Measurements from ENCODE around the gene VSTM2L. TPM values are rescaled to one million over a fixed set of nuclear protein-coding genes. Genes with fewer than 3 reads are reported as not detected.
A peak's percentile ranks its signal among the peaks of the same experiment; 100 is the strongest.

Gene VSTM2L
- polyA plus RNA-seq, 1 donor from 2014 or later, result not detected

DNA sequence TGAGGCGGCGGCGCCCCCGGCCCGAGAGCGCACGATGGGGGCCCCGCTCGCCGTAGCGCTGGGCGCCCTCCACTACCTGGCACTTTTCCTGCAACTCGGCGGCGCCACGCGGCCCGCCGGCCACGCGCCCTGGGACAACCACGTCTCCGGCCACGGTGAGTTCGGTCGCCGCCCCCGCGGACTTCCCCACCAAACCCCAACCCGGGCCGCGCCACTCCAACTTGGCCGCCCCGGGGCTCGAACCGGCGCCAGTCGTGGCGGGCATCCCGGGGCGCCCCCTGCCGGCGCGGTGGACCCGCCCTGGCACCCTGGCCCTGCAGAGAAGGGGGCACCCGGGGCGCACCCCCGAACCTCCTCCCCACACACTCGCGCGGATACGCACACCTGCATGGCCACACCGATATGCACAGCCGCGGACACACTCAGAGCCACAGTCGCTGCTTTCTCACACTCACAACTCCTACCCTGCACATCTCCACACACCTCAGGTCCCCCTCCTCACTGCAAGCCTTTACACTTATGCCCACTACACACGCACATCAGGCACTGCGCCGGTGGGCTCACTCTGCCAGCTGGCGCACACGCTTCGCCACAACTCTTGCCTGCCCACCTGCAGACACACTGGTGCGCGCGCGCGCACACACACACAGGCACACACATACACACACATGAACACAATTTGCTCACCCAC lies 535 bp downstream of the VSTM2L start:
- H3K36me3 Mint-ChIP-seq, result peaks cover 3% of the 10 kb centered on the region
- H3K4me3 Mint-ChIP-seq, result peak overlapping the region; percentile 28 to 91 (median 80)
- H3K27me3 Mint-ChIP-seq, result peaks cover 36% of the 10 kb centered on the region
- H3K9me3 Mint-ChIP-seq, result peaks cover 0 to 6% (median 0%) of the 10 kb centered on the region in 3 donors
- peaks cover 8 to 11% (median 8%) of the 10 kb centered on the region in 3 donors for H3K4me1 Mint-ChIP-seq
- H3K27ac Mint-ChIP-seq, result peak overlapping the region in 2 of 3 donors; percentile 21 to 46

DNA sequence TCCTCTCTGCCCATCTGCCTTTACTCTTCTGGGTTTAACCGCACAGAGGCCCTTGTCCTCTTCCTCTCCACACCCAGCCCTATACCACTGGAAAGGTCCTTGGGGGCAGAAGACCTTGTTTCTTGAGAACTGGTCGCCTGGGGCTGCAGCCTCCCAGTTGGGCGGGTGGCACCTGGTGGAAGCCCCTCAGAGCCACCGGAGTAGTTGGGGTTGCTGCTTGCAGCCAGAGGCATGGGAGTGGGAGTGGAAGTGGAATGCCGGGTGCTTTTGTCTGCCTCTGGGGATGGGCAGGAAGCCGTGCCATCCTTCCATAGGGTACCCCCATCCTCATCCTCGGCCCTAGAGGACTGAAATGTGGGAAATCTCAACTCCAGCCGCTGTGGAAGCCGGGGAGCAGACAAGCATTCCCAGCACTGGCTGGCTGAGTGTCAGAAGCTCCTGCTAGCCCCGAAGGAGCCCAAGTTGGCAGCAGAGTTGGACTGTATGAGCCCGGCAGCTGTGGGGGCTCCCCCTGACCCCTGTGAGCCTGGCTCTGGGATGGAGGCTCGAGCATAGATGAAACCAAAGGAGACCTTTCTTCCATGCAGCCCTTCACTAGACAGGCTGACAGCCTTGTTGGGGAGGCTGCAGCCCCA lies 1.2 kb downstream of the VSTM2L start:
- peak overlapping the region; percentile 28 to 91 (median 80) for H3K4me3 Mint-ChIP-seq
- peaks cover 8 to 11% (median 8%) of the 10 kb centered on the region in 3 donors for H3K4me1 Mint-ChIP-seq
- H3K27ac Mint-ChIP-seq, result peak overlapping the region in 2 of 3 donors; percentile 21 to 46
- peaks cover 0 to 6% (median 0%) of the 10 kb centered on the region in 3 donors for H3K9me3 Mint-ChIP-seq
- H3K36me3 Mint-ChIP-seq, result peaks cover 3% of the 10 kb centered on the region
- H3K27me3 Mint-ChIP-seq, result peaks cover 36% of the 10 kb centered on the region

DNA sequence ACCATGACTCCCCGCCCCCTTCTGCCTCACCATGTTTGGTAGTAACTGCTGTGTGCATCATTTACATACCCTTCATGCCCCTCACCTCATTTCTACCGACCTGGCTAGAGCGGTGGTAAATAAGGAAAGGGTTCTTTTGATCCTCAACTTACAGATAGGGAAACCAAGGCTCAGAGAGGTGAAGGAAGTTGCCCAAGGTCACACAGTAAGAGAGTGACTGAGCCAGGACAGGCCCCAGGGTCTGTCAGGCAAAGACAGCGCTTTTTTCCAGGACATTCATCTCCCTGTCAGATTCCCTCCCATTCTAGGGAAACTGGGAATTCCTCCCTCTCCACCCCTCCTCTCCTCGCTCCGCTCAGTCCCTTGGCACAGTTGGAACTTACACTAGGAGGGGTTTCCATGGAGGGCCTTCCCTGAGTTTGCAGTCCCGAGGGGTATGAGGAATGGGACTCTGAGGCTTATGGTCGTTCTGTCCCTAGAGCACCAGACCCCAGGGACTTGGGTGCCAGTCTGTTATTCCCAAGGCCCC lies 2.0 kb downstream of the VSTM2L start:
- Mint-ChIP-seq H3K27me3 (peaks cover 36% of the 10 kb centered on the region), H3K27ac (no peak overlapping the region), H3K4me1 (peaks cover 8 to 11% (median 8%) of the 10 kb centered on the region in 3 donors), H3K36me3 (peaks cover 3% of the 10 kb centered on the region), H3K9me3 (peaks cover 0 to 6% (median 0%) of the 10 kb centered on the region in 3 donors), H3K4me3 (peak overlapping the region in 1 of 4 donors; percentile 49)

DNA sequence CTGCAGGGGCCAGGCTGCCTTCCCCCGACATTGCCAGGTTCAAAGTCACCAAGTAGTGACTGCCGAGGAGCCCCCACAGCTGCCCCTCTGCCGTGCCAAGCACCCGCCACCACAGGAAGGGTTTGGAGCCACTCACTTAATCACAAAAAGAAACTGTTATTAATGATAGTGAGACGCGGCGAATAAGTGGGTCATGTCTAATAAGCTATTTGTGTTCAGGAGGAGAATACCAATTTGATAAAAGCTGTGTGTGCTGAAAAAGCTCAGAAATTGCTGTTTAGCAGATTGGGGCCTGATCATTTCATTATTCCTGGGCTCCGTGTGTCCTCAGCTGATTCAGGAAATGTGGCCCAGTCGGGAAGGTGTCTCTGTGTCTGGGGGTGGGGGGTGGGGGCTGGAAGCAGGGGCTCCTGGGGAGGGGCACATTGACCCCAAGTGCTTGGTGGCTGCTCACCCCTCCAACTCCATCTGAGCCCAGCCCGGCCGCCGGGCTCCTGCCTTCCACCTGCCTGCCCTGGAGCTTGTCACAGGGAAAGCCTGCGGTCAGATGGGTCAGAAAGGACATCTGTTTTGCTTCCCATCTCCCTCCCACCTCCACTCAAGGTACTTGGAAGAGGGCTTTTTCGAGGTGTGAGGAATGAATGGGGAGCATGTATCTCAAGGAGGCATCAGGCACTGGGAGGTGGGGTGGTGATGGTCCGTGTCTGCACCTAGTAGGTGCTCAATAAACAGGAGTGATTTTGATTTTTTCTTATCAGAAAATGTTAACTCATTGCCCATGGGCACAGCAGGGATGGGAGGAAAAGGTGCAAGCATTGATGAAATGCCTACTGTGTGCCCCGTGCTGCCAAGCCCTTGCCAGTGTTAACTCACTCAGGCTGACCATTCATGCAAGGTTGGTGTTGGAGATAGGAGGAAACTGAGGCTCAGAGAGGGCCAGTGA lies 3.0 kb downstream of the VSTM2L start:
- Mint-ChIP-seq H3K27ac (no peak overlapping the region), H3K4me1 (peaks cover 8 to 11% (median 8%) of the 10 kb centered on the region in 3 donors), H3K4me3 (no peak overlapping the region), H3K9me3 (peaks cover 0 to 6% (median 0%) of the 10 kb centered on the region in 3 donors), H3K36me3 (peaks cover 3% of the 10 kb centered on the region), H3K27me3 (peaks cover 36% of the 10 kb centered on the region)

DNA sequence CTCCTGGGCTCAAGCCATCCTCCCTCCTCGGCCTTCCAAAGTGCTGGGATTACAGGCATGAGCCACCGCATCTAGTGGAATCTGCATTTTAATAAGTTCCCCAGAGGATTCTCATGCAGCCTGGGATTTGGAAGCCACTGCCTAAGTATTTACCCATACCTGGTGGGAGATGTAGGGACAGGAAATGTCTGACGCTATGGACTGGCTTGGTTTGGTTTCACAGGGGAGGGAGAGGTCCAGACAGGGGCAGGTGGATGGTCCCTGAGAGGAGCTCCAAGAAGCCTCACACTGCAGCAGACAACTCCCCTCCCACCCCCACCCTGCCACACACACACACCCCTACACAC lies 4.4 kb downstream of the VSTM2L start:
- no peak overlapping the region for H3K4me3 Mint-ChIP-seq
- H3K36me3 Mint-ChIP-seq, result peaks cover 3% of the 10 kb centered on the region
- H3K4me1 Mint-ChIP-seq, result peaks cover 7 to 9% (median 7%) of the 10 kb centered on the region in 3 donors
- no peak overlapping the region for H3K27ac Mint-ChIP-seq
- H3K9me3 Mint-ChIP-seq, result peaks cover 0 to under 1% (median 0%) of the 10 kb centered on the region in 3 donors
- H3K27me3 Mint-ChIP-seq, result peaks cover 29% of the 10 kb centered on the region

DNA sequence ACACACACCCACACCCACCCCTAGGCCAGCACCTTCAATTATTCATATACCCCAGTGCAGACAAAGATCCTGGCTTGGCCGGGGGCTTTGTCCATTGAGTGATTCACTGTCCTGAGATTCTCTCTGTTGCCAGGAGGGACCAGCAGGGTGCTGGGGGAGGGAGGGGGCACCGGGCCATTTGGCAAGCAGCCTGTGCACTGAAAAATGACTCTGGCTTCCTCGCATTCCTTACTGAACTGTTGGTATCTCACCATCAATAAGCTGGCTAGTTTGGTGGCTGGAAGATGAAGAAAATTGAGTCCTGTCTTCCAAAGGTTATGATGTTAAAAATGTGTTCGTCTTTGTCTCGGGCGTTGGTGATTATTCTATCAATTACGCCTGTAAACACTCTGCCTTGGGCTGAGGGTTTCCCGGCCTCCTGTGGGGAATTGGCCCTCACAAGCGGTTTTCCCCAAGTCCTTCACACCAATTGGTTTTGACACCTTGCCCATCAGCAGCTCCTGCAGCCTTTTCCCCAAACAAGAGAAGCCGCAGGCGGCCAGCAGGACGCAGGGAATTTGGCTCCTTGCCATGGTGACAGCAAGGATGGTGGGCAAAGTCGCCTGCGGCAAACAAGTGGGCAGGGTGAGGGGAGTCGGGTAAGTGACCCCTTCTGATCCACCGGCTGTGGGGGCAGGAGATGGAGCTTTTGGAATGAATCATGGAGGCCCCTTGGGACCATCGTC lies 4.9 kb downstream of the VSTM2L start:
- Mint-ChIP-seq H3K4me3 (no peak overlapping the region), H3K9me3 (no peaks in the 10 kb centered on the region), H3K27ac (no peak overlapping the region), H3K27me3 (peaks cover 28% of the 10 kb centered on the region), H3K36me3 (peaks cover 3% of the 10 kb centered on the region), H3K4me1 (peaks cover 5 to 8% (median 5%) of the 10 kb centered on the region in 3 donors)

DNA sequence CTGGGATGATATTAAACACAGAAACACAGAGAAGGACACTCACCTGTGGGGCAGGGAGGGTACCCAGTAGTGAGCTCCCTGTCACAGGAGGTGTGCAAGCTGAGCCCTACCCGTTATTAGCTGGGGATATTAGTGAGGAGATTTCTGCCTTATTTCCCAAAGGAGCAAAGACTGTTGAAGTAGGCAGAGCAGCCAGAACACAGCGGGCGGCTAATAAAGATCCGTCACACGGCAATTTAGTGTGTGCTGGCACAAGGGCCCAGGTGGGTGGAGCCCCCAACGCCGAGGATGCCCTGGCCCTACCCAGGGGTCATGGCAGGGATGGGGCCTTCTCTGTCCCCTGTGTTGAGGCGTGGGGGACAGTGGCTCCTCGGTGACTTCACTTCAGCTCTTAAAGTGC lies 8.3 kb downstream of the VSTM2L start:
- Mint-ChIP-seq H3K36me3 (no peaks in the 10 kb centered on the region), H3K27me3 (peaks cover 24% of the 10 kb centered on the region), H3K9me3 (no peaks in the 10 kb centered on the region), H3K4me1 (peaks cover 4 to 15% (median 10%) of the 10 kb centered on the region in 3 donors), H3K27ac (no peak overlapping the region), H3K4me3 (no peak overlapping the region)

DNA sequence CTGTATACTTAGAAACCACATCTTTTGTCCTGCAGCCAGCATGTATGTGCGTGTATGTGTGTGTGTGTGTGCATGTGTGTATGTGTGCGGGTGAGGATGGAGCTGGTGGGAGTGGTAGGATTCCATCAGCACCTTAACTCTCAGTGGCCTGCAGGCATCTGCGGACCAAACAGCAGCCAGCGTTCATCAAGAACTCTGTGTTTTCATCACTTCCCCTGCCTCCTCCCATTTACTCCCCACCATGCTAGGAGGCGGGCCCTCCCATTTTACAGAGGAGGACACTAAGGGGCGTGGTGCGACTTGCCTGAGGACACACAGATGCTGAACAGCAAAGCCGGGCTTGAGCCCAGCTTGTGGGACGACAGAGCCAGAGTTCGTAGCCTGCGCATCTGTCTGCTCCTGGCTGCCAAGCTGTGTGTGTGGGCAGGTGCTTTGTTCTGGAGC lies 8.9 kb downstream of the VSTM2L start:
- peaks cover 20% of the 10 kb centered on the region for H3K27me3 Mint-ChIP-seq
- no peaks in the 10 kb centered on the region for H3K9me3 Mint-ChIP-seq

DNA sequence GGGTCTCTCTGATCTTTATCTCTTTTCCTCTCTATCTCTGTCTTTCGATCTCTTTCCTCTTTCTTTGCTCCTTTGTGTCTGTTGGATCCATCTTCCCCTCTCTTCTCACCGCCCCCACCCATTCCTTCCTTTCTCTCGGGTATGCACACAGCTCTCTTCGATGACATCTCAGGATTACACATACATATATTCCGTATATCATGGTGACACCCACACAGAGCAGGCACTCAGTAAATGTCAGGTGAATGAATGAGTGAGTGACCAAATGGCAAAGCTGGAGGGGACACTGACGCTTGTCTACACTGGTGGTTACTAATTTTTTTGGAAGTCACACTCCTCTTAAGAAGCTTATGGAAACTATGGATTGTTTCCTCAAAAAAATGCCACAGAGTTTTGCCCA lies 9.9 kb downstream of the VSTM2L start:
- peaks cover 16% of the 10 kb centered on the region for H3K27me3 Mint-ChIP-seq
- H3K9me3 Mint-ChIP-seq, result no peaks in the 10 kb centered on the region
- no peak overlapping the region for H3K27ac Mint-ChIP-seq
- no peak overlapping the region for H3K4me3 Mint-ChIP-seq
- peaks cover 4 to 15% (median 10%) of the 10 kb centered on the region in 3 donors for H3K4me1 Mint-ChIP-seq
- H3K36me3 Mint-ChIP-seq, result no peaks in the 10 kb centered on the region

More for the DNA sequence above, 8.9 kb downstream of the VSTM2L start:
- Mint-ChIP-seq H3K4me3 (peak overlapping the region in 1 of 4 donors; percentile 9), H3K27ac (no peak overlapping the region), H3K36me3 (no peaks in the 10 kb centered on the region), H3K4me1 (peaks cover 4 to 15% (median 10%) of the 10 kb centered on the region in 3 donors)

DNA sequence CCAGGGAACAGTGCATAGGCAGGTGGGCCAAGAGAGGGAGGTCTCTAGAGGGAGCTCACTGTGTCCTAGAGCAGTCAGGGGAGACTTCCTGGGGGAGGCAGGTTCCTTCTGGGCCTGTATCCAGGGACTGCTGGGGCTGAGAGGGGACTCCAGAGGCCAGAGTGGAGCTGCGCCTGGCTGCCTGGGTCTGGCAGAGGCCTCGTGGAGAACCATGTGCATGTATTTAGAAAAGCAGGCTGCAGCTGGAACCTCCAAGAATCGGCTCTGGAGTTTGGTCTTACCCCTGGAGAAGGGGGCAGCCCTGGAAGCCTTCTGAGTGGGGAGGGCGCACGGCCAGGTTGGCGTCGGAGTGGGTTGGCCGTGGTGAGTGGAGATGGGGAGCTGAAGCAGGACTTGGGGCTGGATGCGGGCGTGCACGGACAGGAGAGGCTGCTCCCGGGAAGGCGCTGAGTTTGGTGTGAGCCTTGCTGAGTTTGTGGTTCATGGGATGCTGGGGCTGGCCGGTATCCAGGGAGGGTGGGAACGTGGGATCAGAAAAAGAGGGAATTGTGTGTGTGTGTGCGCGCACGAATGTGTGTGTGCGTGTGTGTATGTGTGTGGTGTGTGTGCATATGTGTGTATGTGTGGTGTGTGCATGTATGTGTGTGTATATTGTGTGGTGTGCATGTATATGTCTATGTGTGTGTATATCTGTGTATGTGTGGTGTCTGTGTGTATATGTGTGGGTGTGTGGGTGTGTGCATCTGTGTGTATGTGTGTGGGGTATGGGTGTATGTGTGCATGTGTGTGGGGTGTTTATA lies 10.8 kb downstream of the VSTM2L start:
- H3K9me3 Mint-ChIP-seq, result no peaks in the 10 kb centered on the region
- H3K4me3 Mint-ChIP-seq, result peak overlapping the region in 2 of 4 donors; percentile 17 to 23
- H3K27me3 Mint-ChIP-seq, result peaks cover 13% of the 10 kb centered on the region
- H3K36me3 Mint-ChIP-seq, result no peaks in the 10 kb centered on the region
- H3K4me1 Mint-ChIP-seq, result peaks cover 4 to 15% (median 12%) of the 10 kb centered on the region in 3 donors
- no peak overlapping the region for H3K27ac Mint-ChIP-seq

DNA sequence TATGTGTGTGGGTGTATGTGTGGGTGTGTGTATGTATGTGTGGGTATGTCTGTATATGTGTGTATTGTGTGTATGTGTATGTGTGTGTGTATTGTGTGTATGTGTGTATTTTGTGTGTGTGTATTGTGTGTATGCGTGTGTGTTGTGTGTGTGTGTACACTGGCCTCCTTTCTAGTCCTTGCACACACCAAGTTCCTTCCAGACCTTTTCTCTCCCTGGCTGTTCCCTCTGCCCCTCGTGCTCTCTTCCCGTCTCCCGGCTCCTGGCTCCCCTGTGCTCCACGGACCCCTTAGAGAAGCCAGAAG lies 11.4 kb downstream of the VSTM2L start:
- H3K4me3 Mint-ChIP-seq, result peak overlapping the region in 2 of 4 donors; percentile 85 to 91
- H3K9me3 Mint-ChIP-seq, result no peaks in the 10 kb centered on the region
- peaks cover 4 to 15% (median 12%) of the 10 kb centered on the region in 3 donors for H3K4me1 Mint-ChIP-seq
- H3K36me3 Mint-ChIP-seq, result no peaks in the 10 kb centered on the region
- no peak overlapping the region for H3K27ac Mint-ChIP-seq
- H3K27me3 Mint-ChIP-seq, result peaks cover 13% of the 10 kb centered on the region

DNA sequence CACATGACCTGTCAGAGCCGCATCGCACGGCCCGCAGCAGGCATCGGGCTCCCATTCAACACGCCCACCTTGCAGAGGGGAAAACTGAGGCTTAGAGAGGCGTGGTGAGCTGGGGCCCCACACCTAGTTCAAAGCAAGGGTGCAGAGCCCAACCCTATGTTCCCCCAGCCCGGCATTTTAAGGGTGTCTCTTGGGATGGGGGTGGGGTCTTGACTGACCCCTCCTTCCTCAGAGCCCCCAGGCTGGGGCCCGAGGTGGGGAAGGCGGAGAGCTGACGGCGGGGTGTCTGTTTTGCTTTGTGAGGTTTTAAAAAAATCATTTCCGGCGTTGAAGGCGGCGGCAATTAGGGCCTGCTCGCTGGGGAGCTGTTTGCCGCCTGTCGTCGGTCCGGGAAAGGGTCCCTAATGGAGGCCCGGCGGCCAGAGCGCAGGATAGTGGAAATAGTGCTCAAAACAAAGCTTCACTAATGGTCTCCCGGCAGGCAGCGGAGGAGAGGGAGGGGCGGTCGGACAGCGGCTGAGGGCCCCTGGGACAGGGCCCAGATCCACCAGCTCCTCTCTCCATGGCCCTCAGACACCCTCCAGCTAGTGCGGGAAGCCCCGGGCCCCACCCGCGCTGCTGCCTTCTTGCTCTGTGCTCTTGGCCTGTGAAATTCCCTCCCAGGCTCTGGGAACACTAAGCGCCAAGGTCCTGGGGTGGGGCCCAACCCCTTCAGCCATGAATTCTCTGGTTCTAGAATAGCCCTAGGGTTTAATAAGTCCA lies 11.9 kb downstream of the VSTM2L start:
- Mint-ChIP-seq H3K4me1 (peaks cover 4 to 15% (median 12%) of the 10 kb centered on the region in 3 donors), H3K4me3 (peak overlapping the region; percentile 39 to 91 (median 77)), H3K27ac (no peak overlapping the region), H3K27me3 (peaks cover 13% of the 10 kb centered on the region), H3K36me3 (no peaks in the 10 kb centered on the region), H3K9me3 (no peaks in the 10 kb centered on the region)

DNA sequence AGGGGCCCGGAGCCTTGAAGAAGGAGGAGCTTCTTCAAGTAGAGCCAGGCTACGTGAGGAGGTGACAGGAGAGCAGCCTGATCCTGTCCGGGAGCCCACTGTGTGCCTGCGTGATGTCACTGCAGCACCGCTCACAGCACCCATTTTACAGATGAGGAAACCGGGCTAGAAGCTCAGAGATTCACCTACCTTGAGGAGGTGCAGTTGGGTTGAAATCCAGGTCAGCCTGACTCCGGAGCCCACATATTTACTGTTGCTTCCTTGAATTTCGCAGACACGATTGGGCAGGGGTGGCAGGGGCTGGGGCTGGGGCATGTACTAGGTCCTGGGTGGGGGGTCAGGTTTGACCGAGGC lies 12.5 kb downstream of the VSTM2L start:
- H3K4me1 Mint-ChIP-seq, result peaks cover 4 to 15% (median 12%) of the 10 kb centered on the region in 3 donors
- H3K36me3 Mint-ChIP-seq, result no peaks in the 10 kb centered on the region
- no peak overlapping the region for H3K4me3 Mint-ChIP-seq
- no peaks in the 10 kb centered on the region for H3K9me3 Mint-ChIP-seq
- H3K27ac Mint-ChIP-seq, result no peak overlapping the region
- H3K27me3 Mint-ChIP-seq, result peaks cover 13% of the 10 kb centered on the region

Measured in IgD-negative memory B cell (primary cell).